Brain microvascular endothelial cell (primary cell): ENCODE results near the gene VPS39.

ENCODE experiments used
- DNase-seq: peaks from one replicate; pipeline ENCODE4 v3.0.0-alpha.2; 2020
- H3K27ac ChIP-seq: fragments of 250-450 bp; sonication (Bioruptor Pico); 2 replicates; pipeline ENCODE4 v1.5.1; 2020; ENCODE audit warnings: mild to moderate bottlenecking, moderate library complexity
- H3K27me3 ChIP-seq: fragments of 250-450 bp; sonication (Bioruptor Pico); replicated peaks from 2 replicates; pipeline ENCODE4 v1.5.1; 2020; ENCODE audit warnings: mild to moderate bottlenecking
- H3K36me3 ChIP-seq: fragments of 250-450 bp; sonication (Bioruptor Pico); replicated peaks from 2 replicates; pipeline ENCODE4 v1.5.1; 2020; ENCODE audit warnings: mild to moderate bottlenecking
- H3K4me3 ChIP-seq: 2 replicates; pipeline ENCODE4 v1.5.1; 2011; ENCODE audit warnings: low read depth, mild to moderate bottlenecking, control low read depth, low read length, moderate library complexity
- CTCF ChIP-seq: IDR thresholded peaks from 2 replicates; pipeline ENCODE4 v1.5.1; 2011; ENCODE audit warnings: low read depth, mild to moderate bottlenecking, moderate library complexity, low read length, control low read depth, inconsistent platforms; ENCODE audit errors: missing control alignments
- in situ Hi-C: cut with HindIII; loops from 2 replicates; pipeline ENCODE4 v1.10.0; 2017; ENCODE audit warnings: low sequenced_read_pairs, low pct_ligation_motif_present

VPS39 gene

GRCh38 chr15:42141246-42141645 lies 66.9 kb downstream of the VPS39 start:
- no peaks in the 10 kb centered on the region for H3K36me3 ChIP-seq
- no peak for TF ChIP-seq CTCF
- in situ Hi-C loops, result no loop called here
- peaks cover 4% of the 10 kb centered on the region for H3K27me3 ChIP-seq
- no peak overlapping the region for H3K27ac ChIP-seq
- no peak overlapping the region for H3K4me3 ChIP-seq
- no peak for DNase-seq

- Histone ChIP-seq H3K36me3 (no peaks in the 10 kb centered on the region), H3K27ac (no peak overlapping the region), H3K27me3 (peaks cover 4% of the 10 kb centered on the region), H3K4me3 (no peak overlapping the region)
- in situ Hi-C loops, result no loop called here
- no peak for TF ChIP-seq CTCF
- DNase-seq, result no peak
Observed at GRCh38 chr15:42140383-42141070, 67.6 kb downstream of the VPS39 start.

GRCh38 chr15:42139596-42139995 lies 68.5 kb downstream of the VPS39 start:
- no peaks in the 10 kb centered on the region for H3K36me3 ChIP-seq
- no peak for TF ChIP-seq CTCF
- H3K4me3 ChIP-seq, result no peak overlapping the region
- H3K27me3 ChIP-seq, result peaks cover 2% of the 10 kb centered on the region
- DNase-seq, result no peak
- no peak overlapping the region for H3K27ac ChIP-seq
- in situ Hi-C loops, result no loop called here

- no peak for TF ChIP-seq CTCF
- in situ Hi-C loops, result no loop called here
- Histone ChIP-seq H3K4me3 (no peak overlapping the region), H3K36me3 (no peaks in the 10 kb centered on the region), H3K27ac (no peak overlapping the region), H3K27me3 (no peaks in the 10 kb centered on the region)
- DNase-seq, result no peak
Observed at GRCh38 chr15:42138968-42139386, 69.1 kb downstream of the VPS39 start.

- no peak for DNase-seq
- no peak overlapping the region for H3K4me3 ChIP-seq
- no peak overlapping the region for H3K27ac ChIP-seq
- in situ Hi-C loops, result no loop called here
- TF ChIP-seq CTCF, result no peak
- no peaks in the 10 kb centered on the region for H3K27me3 ChIP-seq
- no peaks in the 10 kb centered on the region for H3K36me3 ChIP-seq
Observed at GRCh38 chr15:42138411-42138810, 69.7 kb downstream of the VPS39 start.
